HCT116 (cell line): ENCODE measurements around the gene RNF13. TPM values are rescaled to one million over a fixed set of nuclear protein-coding genes. Genes with fewer than 3 reads are reported as not detected.

Experiments used
- ATAC-seq: fragments of 200-7000 bp; cut with Tn5 transposase; 2 replicates; pipeline ENCODE4 v1.9.1; 2020; ENCODE audit warnings: mild to moderate bottlenecking, moderate library complexity
- BruUV-seq: library from RNA; stranded (reverse); fragments of 400-500 nt; replicated peaks from 2 replicates; lab custom pipeline; 2021; lab: Mats Ljungman, UMichigan
- CTCF ChIA-PET: fragments of 300-600 bp; sonication (Branson Sonifier 250); formaldehyde crosslinking; loops from one replicate; lab custom pipeline; 2021; ENCODE audit warnings: antibody characterized with exemption; lab: Charles Lee
- POLR2A ChIA-PET: fragments of 300-600, 350-600 bp; sonication (Branson Sonifier 250); formaldehyde crosslinking; loops from one replicate; lab custom pipeline; 2021; ENCODE audit warnings: antibody characterized with exemption; lab: Charles Lee
- RAD21 ChIA-PET, 2 experiments: fragments of 300-600 bp; sonication (Branson Sonifier 250); formaldehyde crosslinking; loops; one replicate each; lab custom pipeline; 2023; ENCODE audit warnings: low total read pairs in 2 of 2; ENCODE audit not compliant: uncharacterized antibody in 2 of 2, unreplicated experiment in 2 of 2, low non-redundant PET in 1 of 2; lab: Charles Lee
- DNase-seq: peaks from one replicate; pipeline ENCODE4 v3.0.0-alpha.2; 2010; ENCODE audit warnings: low read depth, low spot score
- H2AFZ ChIP-seq: fragments of 200-600 bp; shearing (Covaris generic), sonication (generic); 2 replicates; pipeline ENCODE4 v1.6.1; 2017; ENCODE audit warnings: low read depth, mixed run types, mixed read lengths, antibody characterized with exemption, low read length; ENCODE audit not compliant: poor library complexity, severe bottlenecking
- H3K27ac ChIP-seq: 2 replicates; pipeline ENCODE4 v1.5.1; 2012; ENCODE audit warnings: low read depth, low read length
- H3K27me3 ChIP-seq: fragments of 200-600 bp; sonication (generic); 2 replicates; pipeline ENCODE4 v1.6.1; 2016; ENCODE audit warnings: mixed run types, low read length, mixed read lengths; ENCODE audit not compliant: insufficient read depth
- H3K36me3 ChIP-seq, 2 experiments: fragments of 200-500 bp in 1 of 2; fragments of 200-600 bp in 1 of 2; sonication (Bioruptor generic) in 1 of 2; sonication (generic) in 1 of 2; 2 replicates each; pipeline versions ENCODE4 v1.5.1 to v1.6.1; 2014 to 2016; ENCODE audit warnings: low read length in 2 of 2, inconsistent platforms in 1 of 2, mixed read lengths in 1 of 2, mixed run types in 1 of 2; ENCODE audit not compliant: insufficient read depth in 2 of 2, control insufficient read depth in 1 of 2
- H3K4me1 ChIP-seq, 2 experiments: fragments of 200-600 bp in 1 of 2; sonication (generic) in 1 of 2; 2 replicates each; pipeline versions ENCODE4 v1.5.1 to v1.6.1; 2012 to 2017; ENCODE audit warnings: low read length in 2 of 2, inconsistent platforms in 1 of 2, mild to moderate bottlenecking in 1 of 2, mixed read lengths in 1 of 2, mixed run types in 1 of 2, moderate library complexity in 1 of 2; ENCODE audit not compliant: insufficient read depth in 2 of 2, control insufficient read depth in 1 of 2
- H3K4me2 ChIP-seq: fragments of 200-600 bp; sonication (generic); 2 replicates; pipeline ENCODE4 v1.6.1; 2017; ENCODE audit warnings: mixed run types, low read length, mixed read lengths
- H3K4me3 ChIP-seq, 2 experiments: fragments of 200-600 bp in 1 of 2; sonication (generic) in 1 of 2; replicated peaks in 1 of 2; 2 replicates each; pipeline ENCODE4 v1.5.1; 2011 to 2016; ENCODE audit warnings: low read length in 2 of 2, control low read depth in 1 of 2, low read depth in 1 of 2, mild to moderate bottlenecking in 1 of 2, mixed read lengths in 1 of 2, mixed run types in 1 of 2
- H3K79me2 ChIP-seq: fragments of 200-600 bp; sonication (generic); 2 replicates; pipeline ENCODE4 v1.6.1; 2017; ENCODE audit warnings: mild to moderate bottlenecking, mixed run types, low read length, moderate library complexity, mixed read lengths; ENCODE audit not compliant: insufficient read depth
- H3K9ac ChIP-seq: fragments of 200-600 bp; sonication (generic); 2 replicates; pipeline ENCODE4 v1.6.1; 2016; ENCODE audit warnings: low read length, mixed read lengths
- H3K9me2 ChIP-seq: fragments of 200-600 bp; sonication (generic), shearing (Covaris generic); 2 replicates; pipeline ENCODE4 v1.6.1; 2017; ENCODE audit warnings: mixed run types, mild to moderate bottlenecking, moderate library complexity; ENCODE audit not compliant: insufficient read depth
- H3K9me3 ChIP-seq, 2 experiments: fragments of 200-500 bp in 1 of 2; fragments of 200-600 bp in 1 of 2; sonication (Bioruptor generic) in 1 of 2; sonication (generic) in 1 of 2; 2 replicates each; pipeline ENCODE4 v1.6.1; 2014 to 2017; ENCODE audit warnings: low read length in 2 of 2, mixed read lengths in 2 of 2, inconsistent platforms in 1 of 2, low read depth in 1 of 2, mild to moderate bottlenecking in 1 of 2, mixed run types in 1 of 2, moderate library complexity in 1 of 2; ENCODE audit not compliant: control insufficient read depth in 1 of 2, insufficient read depth in 1 of 2
- H4K20me1 ChIP-seq: fragments of 200-600 bp; sonication (generic), shearing (Covaris generic); 2 replicates; pipeline ENCODE4 v1.6.1; 2017; ENCODE audit warnings: mixed run types, mild to moderate bottlenecking, moderate library complexity; ENCODE audit not compliant: insufficient read depth
- ATF3 ChIP-seq: IDR thresholded peaks from 2 replicates; pipeline ENCODE4 v1.6.1; 2012
- CEBPB ChIP-seq: IDR thresholded peaks from 2 replicates; pipeline ENCODE4 v1.6.1; 2012; ENCODE audit warnings: low read depth
- CTCF ChIP-seq, 3 experiments: fragments of 200-600 bp in 1 of 3; sonication (generic) in 1 of 3; IDR thresholded peaks in 2 of 3; conservative IDR thresholded peaks in 1 of 3; 2 replicates each; pipeline ENCODE4 v1.5.1; 2012 to 2017; ENCODE audit warnings: low read depth in 2 of 3, low read length in 2 of 3, antibody characterized with exemption in 1 of 3, borderline replicate concordance in 1 of 3, control low read depth in 1 of 3, mild to moderate bottlenecking in 1 of 3, mixed read lengths in 1 of 3, mixed run types in 1 of 3, moderate library complexity in 1 of 3; ENCODE audit not compliant: insufficient read depth in 1 of 3
- EGR1 ChIP-seq: IDR thresholded peaks from 2 replicates; pipeline ENCODE4 v1.6.1; 2012; ENCODE audit warnings: low read depth
- ELF1 ChIP-seq: IDR thresholded peaks from 2 replicates; pipeline ENCODE4 v1.6.1; 2012; ENCODE audit warnings: low read depth, borderline replicate concordance
- EZH2 ChIP-seq: fragments of 200-600 bp; sonication (generic); IDR thresholded peaks from 2 replicates; pipeline ENCODE4 v1.6.1; 2017; ENCODE audit warnings: antibody characterized with exemption, mixed run types
- FOSL1 ChIP-seq: IDR thresholded peaks from 2 replicates; pipeline ENCODE4 v1.6.1; 2012; ENCODE audit warnings: low read depth
- MAX ChIP-seq: IDR thresholded peaks from 2 replicates; pipeline ENCODE4 v1.6.1; 2012
- POLR2A ChIP-seq: IDR thresholded peaks from 2 replicates; pipeline ENCODE4 v1.7.0; 2011; ENCODE audit warnings: borderline replicate concordance; ENCODE audit not compliant: insufficient read depth, insufficient read length; ENCODE audit errors: extremely low read depth
- RAD21 ChIP-seq: IDR thresholded peaks from 2 replicates; pipeline ENCODE4 v1.6.1; 2012; ENCODE audit warnings: low read depth, mild to moderate bottlenecking
- REST ChIP-seq: IDR thresholded peaks from 2 replicates; pipeline ENCODE4 v1.6.1; 2012; ENCODE audit warnings: low read depth
- SIN3A ChIP-seq: IDR thresholded peaks from 2 replicates; pipeline ENCODE4 v1.6.1; 2012; ENCODE audit warnings: low read depth
- SP1 ChIP-seq: IDR thresholded peaks from 2 replicates; pipeline ENCODE4 v1.6.1; 2012; ENCODE audit warnings: low read depth
- SRF ChIP-seq: IDR thresholded peaks from 2 replicates; pipeline ENCODE4 v1.6.1; 2012; ENCODE audit warnings: low read depth
- ZBTB33 ChIP-seq: IDR thresholded peaks from 2 replicates; pipeline ENCODE4 v1.6.1; 2011; ENCODE audit warnings: mild to moderate bottlenecking, low read length, moderate library complexity; ENCODE audit not compliant: insufficient replicate concordance; ENCODE audit errors: extremely low read depth
- ZFX ChIP-seq: fragments of 450-650 bp; IDR thresholded peaks from 2 replicates; pipeline ENCODE4 v1.6.1; 2017
- ZNF274 ChIP-seq: fragments of 200-500 bp; sonication (Bioruptor generic); IDR thresholded peaks from 2 replicates; pipeline ENCODE4 v1.6.1; 2014; ENCODE audit warnings: mild to moderate bottlenecking, low read depth, low read length, inconsistent platforms
- intact Hi-C: fragments of 100-400 bp; cut with micrococcal nuclease; formaldehyde crosslinking; loops from 2 replicates; pipeline ENCODE4 v1.10.0; 2022
- total RNA-seq: library from RNA; stranded (reverse); gene quantifications from one replicate; pipeline ENCODE4 v1.2.1, GENCODE V29; 2021; ENCODE audit not compliant: unreplicated experiment

The RNF13 gene
- total RNA-seq, 1 experiment from 2014 or later = 39.9 TPM

- ATAC-seq (no peak), DNase-seq (no peak)
- RAD21 ChIA-PET = no interaction called here
- H3K27ac ChIP-seq = no peak overlapping the region
- no peak overlapping the region for H2AFZ ChIP-seq
- intact Hi-C loops = loop anchor here (10.0 kb wide), 2 partner anchors 469 to 531 kb away; no protein-coding TSS in a partner anchor
- H3K4me3 ChIP-seq = no peak overlapping the region
- H3K27me3 ChIP-seq = no peaks in the 10 kb centered on the region
- H3K9ac ChIP-seq = no peak overlapping the region
- POLR2A ChIA-PET = no interaction called here
- TF ChIP-seq CTCF (IDR thresholded peaks at IDR 0.05 in 2 of 3, conservative IDR thresholded peaks at IDR 0.05 in 1 of 3; ENCODE audit: borderline replicate concordance in 1 of 3, insufficient read depth in 1 of 3, low read depth in 2 of 3, low read length in 2 of 3) (no peak), ELF1 (no peak), ZBTB33 (no peak), SRF (no peak), EGR1 (no peak), CEBPB (no peak), SIN3A (no peak), POLR2A (no peak), EZH2 (no peak), FOSL1 (no peak), RAD21 (no peak), MAX (no peak), ZFX (no peak), ATF3 (no peak), ZNF274 (no peak), REST (no peak), SP1 (no peak)
- H3K4me2 ChIP-seq = no peak overlapping the region
- CTCF ChIA-PET = no interaction called here
- peaks cover 22 to 49% of the 10 kb centered on the region in 2 experiments for H3K36me3 ChIP-seq
- H3K4me1 ChIP-seq = peaks cover 4 to 8% of the 10 kb centered on the region in 2 experiments; a peak in 3 of 4 replicates
- H3K9me2 ChIP-seq = no peaks in the 10 kb centered on the region
- BruUV-seq = no TSS peak
- no peaks in the 10 kb centered on the region for H3K9me3 ChIP-seq
- peaks cover 89% of the 10 kb centered on the region for H3K79me2 ChIP-seq
- H4K20me1 ChIP-seq = peaks cover 15% of the 10 kb centered on the region; the same call in 1 of the 2 replicates
These were observed 150.5 kb downstream of the RNF13 start for GRCh38 chr3:149963485-149963884.
